Neutrophil (primary cell): Measurements from ENCODE around the gene SREBF2.

Experiments used
- H3K27ac ChIP-seq: fragments of 200-600 bp; sonication (generic); 2 replicates; pipeline ENCODE4 v1.5.1; 2016; ENCODE audit warnings: mild to moderate bottlenecking, moderate library complexity
- H3K27me3 ChIP-seq: fragments of 200-600 bp; sonication (generic); 2 replicates; pipeline ENCODE4 v1.6.0; 2016; ENCODE audit warnings: mild to moderate bottlenecking
- H3K36me3 ChIP-seq: fragments of 200-600 bp; sonication (generic); 2 replicates; pipeline ENCODE4 v1.5.1; 2017
- H3K4me1 ChIP-seq, 2 experiments: fragments of 200-600 bp in 1 of 2; sonication (generic) in 1 of 2; 1 replicate in 1 of 2; 2 replicates in 1 of 2; pipeline versions ENCODE4 v1.5.1 to v1.6.1; 2013 to 2016; ENCODE audit warnings: low read depth in 1 of 2, low read length in 1 of 2, mild to moderate bottlenecking in 1 of 2, moderate library complexity in 1 of 2; ENCODE audit not compliant: control insufficient read depth in 1 of 2, insufficient read depth in 1 of 2
- H3K4me3 ChIP-seq, 2 experiments: fragments of 200-600 bp in 1 of 2; sonication (generic) in 1 of 2; 1 replicate in 1 of 2; 2 replicates in 1 of 2; pipeline ENCODE4 v1.5.1; 2013 to 2016; ENCODE audit warnings: low read depth in 1 of 2, low read length in 1 of 2, mild to moderate bottlenecking in 1 of 2, moderate library complexity in 1 of 2
- H3K9me3 ChIP-seq: fragments of 200-600 bp; sonication (generic); 2 replicates; pipeline ENCODE4 v1.5.1; 2016
- CTCF ChIP-seq: fragments of 200-600 bp; sonication (generic); IDR thresholded peaks from 2 replicates; pipeline ENCODE4 v1.5.1; 2016; ENCODE audit warnings: antibody characterized with exemption

SREBF2 gene

GRCh38 chr22:41936894-41937169 is 103.9 kb downstream of the SREBF2 start:
- Histone ChIP-seq H3K27ac (no peak overlapping the region), H3K4me1 (no peaks in the 10 kb centered on the region), H3K4me3 (no peak overlapping the region), H3K36me3 (peaks cover 23% of the 10 kb centered on the region), H3K9me3 (no peaks in the 10 kb centered on the region), H3K27me3 (no peaks in the 10 kb centered on the region)
- TF ChIP-seq CTCF = no peak

- Histone ChIP-seq H3K9me3 (no peaks in the 10 kb centered on the region), H3K4me1 (no peaks in the 10 kb centered on the region), H3K27me3 (no peaks in the 10 kb centered on the region), H3K27ac (no peak overlapping the region), H3K4me3 (no peak overlapping the region), H3K36me3 (peaks cover 23% of the 10 kb centered on the region)
- TF ChIP-seq CTCF = no peak
These were observed 107.3 kb downstream of the SREBF2 start for GRCh38 chr22:41939981-41940831.

GRCh38 chr22:41940832-41941765 is 108.2 kb downstream of the SREBF2 start:
- Histone ChIP-seq H3K4me1 (peaks cover 6 to 8% of the 10 kb centered on the region in 2 experiments), H3K36me3 (peaks cover 23% of the 10 kb centered on the region), H3K9me3 (no peaks in the 10 kb centered on the region), H3K4me3 (no peak overlapping the region), H3K27me3 (no peaks in the 10 kb centered on the region), H3K27ac (no peak overlapping the region)
- TF ChIP-seq CTCF = peak; percentile 80

GRCh38 chr22:41943661-41944209 is 110.8 kb downstream of the SREBF2 start:
- Histone ChIP-seq H3K27ac (no peak overlapping the region), H3K27me3 (no peaks in the 10 kb centered on the region), H3K9me3 (no peaks in the 10 kb centered on the region), H3K4me1 (peaks cover 18% of the 10 kb centered on the region in 2 experiments), H3K36me3 (peaks cover 5% of the 10 kb centered on the region), H3K4me3 (no peak overlapping the region)
- TF ChIP-seq CTCF = no peak

- H3K36me3 ChIP-seq = no peaks in the 10 kb centered on the region
- H3K27ac ChIP-seq = no peak within 1 kb of the TSS
- TF ChIP-seq CTCF = no peak
- no peaks in the 10 kb centered on the region for H3K27me3 ChIP-seq
- no peaks in the 10 kb centered on the region for H3K9me3 ChIP-seq
- peaks cover 18% of the 10 kb centered on the region in 2 experiments for H3K4me1 ChIP-seq
- H3K4me3 ChIP-seq = peak within 1 kb of the TSS; percentile 73 to 79
These were observed 113.9 kb downstream of the SREBF2 start, which contains the start of gene CENPM for GRCh38 chr22:41946629-41947423. TSS of gene CENPM (minus strand) at chr22:41947152. CDS start at chr22:41947076, 76 bp downstream.
